HEK293 (cell line): ENCODE data around the gene USE1.

Experiments used
- CTCF ChIA-PET: fragments of 350-600 bp; formaldehyde crosslinking; extraction: SDS; loops from one replicate; lab custom pipeline; 2021; ENCODE audit warnings: antibody characterized with exemption; lab: Yijun Ruan, JAX
- POLR2A ChIA-PET: fragments of 300-600 bp; formaldehyde crosslinking; extraction: SDS; loops from one replicate; lab custom pipeline; 2020; ENCODE audit warnings: antibody characterized with exemption, inconsistent platforms; lab: Yijun Ruan, JAX
- H3K27ac ChIP-seq: fragments of 200-500 bp; sonication (Bioruptor generic); 2 replicates; pipeline ENCODE4 v1.5.1; 2014; ENCODE audit warnings: low read depth, low read length, control low read depth, inconsistent platforms; ENCODE audit errors: extremely low read depth
- H3K36me3 ChIP-seq, 2 experiments: fragments of 200-500 bp in 1 of 2; sonication (Bioruptor generic) in 1 of 2; 1 replicate in 1 of 2; 2 replicates in 1 of 2; pipeline ENCODE4 v1.5.1; 2014 to 2017; ENCODE audit warnings: inconsistent platforms in 2 of 2, low read length in 2 of 2; ENCODE audit not compliant: control insufficient read depth in 2 of 2, insufficient read depth in 1 of 2
- H3K4me1 ChIP-seq: fragments of 200-500 bp; sonication (Bioruptor generic); 2 replicates; pipeline ENCODE4 v1.5.1; 2014; ENCODE audit warnings: mild to moderate bottlenecking, low read length, inconsistent platforms; ENCODE audit not compliant: control insufficient read depth, insufficient read depth
- H3K4me3 ChIP-seq: 2 replicates; pipeline ENCODE4 v1.5.1; 2011; ENCODE audit warnings: low read depth, mild to moderate bottlenecking, control low read depth, low read length, moderate library complexity
- H3K9me3 ChIP-seq: fragments of 200-500 bp; sonication (Bioruptor generic); 2 replicates; pipeline ENCODE4 v1.5.1; 2014; ENCODE audit warnings: low read depth, low read length, inconsistent platforms; ENCODE audit not compliant: control insufficient read depth, insufficient read depth
- BCL11A ChIP-seq: fragments of 450-650 bp; formaldehyde crosslinking; IDR thresholded peaks from 2 replicates; pipeline ENCODE4 v1.5.1; 2016; ENCODE audit warnings: low read depth, missing biosample characterization, missing genetic modification characterization
- PRDM2 ChIP-seq: fragments of 450-650 bp; formaldehyde crosslinking; IDR thresholded peaks from 2 replicates; pipeline ENCODE4 v1.5.1; 2016; ENCODE audit warnings: missing biosample characterization, missing genetic modification characterization, borderline replicate concordance
- PRDM4 ChIP-seq: fragments of 450-650 bp; formaldehyde crosslinking; IDR thresholded peaks from 2 replicates; pipeline ENCODE4 v1.5.1; 2017; ENCODE audit warnings: missing biosample characterization, missing genetic modification characterization
- SP2 ChIP-seq: fragments of 450-650 bp; formaldehyde crosslinking; IDR thresholded peaks from 2 replicates; pipeline ENCODE4 v1.5.1; 2016; ENCODE audit warnings: missing biosample characterization, missing genetic modification characterization
- TCF7L2 ChIP-seq: IDR thresholded peaks from 2 replicates; pipeline ENCODE4 v1.6.1; 2011; ENCODE audit warnings: low read depth, mild to moderate bottlenecking, inconsistent platforms, low read length, moderate library complexity, borderline replicate concordance
- YY2 ChIP-seq: fragments of 450-650 bp; formaldehyde crosslinking; IDR thresholded peaks from 2 replicates; pipeline ENCODE4 v1.5.1; 2016; ENCODE audit warnings: missing biosample characterization, missing genetic modification characterization
- ZFP41 ChIP-seq: fragments of 450-650 bp; formaldehyde crosslinking; IDR thresholded peaks from 2 replicates; pipeline ENCODE4 v1.5.1; 2016; ENCODE audit warnings: missing biosample characterization, missing genetic modification characterization, borderline replicate concordance
- ZNF121 ChIP-seq: fragments of 450-650 bp; formaldehyde crosslinking; IDR thresholded peaks from 2 replicates; pipeline ENCODE4 v1.5.1; 2016; ENCODE audit warnings: missing biosample characterization, missing genetic modification characterization
- ZNF24 ChIP-seq: fragments of 450-650 bp; formaldehyde crosslinking; IDR thresholded peaks from 2 replicates; pipeline ENCODE4 v1.5.1; 2016; ENCODE audit warnings: missing biosample characterization, missing genetic modification characterization
- ZNF473 ChIP-seq: fragments of 450-650 bp; formaldehyde crosslinking; IDR thresholded peaks from 2 replicates; pipeline ENCODE4 v1.5.1; 2017; ENCODE audit warnings: missing biosample characterization, missing genetic modification characterization
- ZNF555 ChIP-seq: fragments of 450-650 bp; formaldehyde crosslinking; conservative IDR thresholded peaks from 2 replicates; pipeline ENCODE4 v1.5.1; 2017; ENCODE audit warnings: missing biosample characterization, mild to moderate bottlenecking, missing genetic modification characterization, inconsistent platforms
- ZNF610 ChIP-seq: fragments of 450-650 bp; formaldehyde crosslinking; IDR thresholded peaks from 2 replicates; pipeline ENCODE4 v1.5.1; 2016; ENCODE audit warnings: missing biosample characterization, missing genetic modification characterization, borderline replicate concordance
- ZNF747 ChIP-seq: fragments of 450-650 bp; formaldehyde crosslinking; IDR thresholded peaks from 2 replicates; pipeline ENCODE4 v1.5.1; 2016; ENCODE audit warnings: missing biosample characterization, missing genetic modification characterization
- ZSCAN23 ChIP-seq: fragments of 450-650 bp; formaldehyde crosslinking; IDR thresholded peaks from 2 replicates; pipeline ENCODE4 v1.5.1; 2016; ENCODE audit warnings: missing biosample characterization, missing genetic modification characterization

The USE1 gene

GRCh38 chr19:17165715-17166114 lies 49.4 kb upstream of the USE1 start (continued):
- TF ChIP-seq PRDM2 (no peak), ZNF473 (tag by site-specific recombination) (no peak), ZNF610 (no peak)
- TF ChIP-seq, all 188 proteins: peak for 0

GRCh38 chr19:17170538-17171297 lies 44.4 kb upstream of the USE1 start:
- ChIA-PET CTCF (interaction anchor here (0.7 to 1.5 kb wide), 3 partner anchors 102 to 235 kb away, joined by 3 read pairs; no protein-coding TSS in a partner anchor), POLR2A (no interaction called here)

GRCh38 chr19:17171874-17172273 lies 43.3 kb upstream of the USE1 start:
- CTCF ChIA-PET: interaction anchor here (1.5 kb wide), 1 partner anchor 112 kb away, joined by 3 read pairs; no protein-coding TSS in a partner anchor
- POLR2A ChIA-PET: no interaction called here
- no peaks in the 10 kb centered on the region for H3K4me1 ChIP-seq

More at GRCh38 chr19:17170538-17171297, 44.4 kb upstream of the USE1 start:
- Histone ChIP-seq H3K9me3 (no peaks in the 10 kb centered on the region), H3K4me3 (no peak overlapping the region), H3K27ac (no peak overlapping the region), H3K36me3 (peaks cover 9 to 48% of the 10 kb centered on the region in 2 experiments; a peak in 2 of 3 replicates), H3K4me1 (no peaks in the 10 kb centered on the region)
- peak; percentile 78 for TF ChIP-seq ZNF121 (tag by site-specific recombination)
- TF ChIP-seq YY2 (tag by site-specific recombination): no peak

More at GRCh38 chr19:17171874-17172273, 43.3 kb upstream of the USE1 start:
- TF ChIP-seq ZNF555 (tag by site-specific recombination) (no peak), BCL11A (tag by site-specific recombination) (no peak), ZNF24 (tag by site-specific recombination) (no peak), ZSCAN23 (no peak), ZFP41 (tag by site-specific recombination) (no peak), PRDM4 (no peak), TCF7L2 (no peak), ZNF747 (tag by site-specific recombination) (no peak), SP2 (tag by site-specific recombination) (no peak)
- TF ChIP-seq, all 188 proteins: peak for 0
- no peak overlapping the region for H3K4me3 ChIP-seq
- no peak overlapping the region for H3K27ac ChIP-seq
- no peaks in the 10 kb centered on the region for H3K9me3 ChIP-seq
- H3K36me3 ChIP-seq: peaks cover 9 to 45% of the 10 kb centered on the region in 2 experiments; a peak in 2 of 3 replicates
